Stomach (tissue), 19 donors: ENCODE measurements around the gene PRODH2. TPM values are rescaled to one million over a fixed set of nuclear protein-coding genes. Genes with fewer than 3 reads are reported as not detected.

ENCODE experiments used
- DNase-seq, 2 donors: peaks; one replicate each; pipeline versions ENCODE4 v3.0.0 to v3.0.0-alpha.2; 2013 to 2019
- H3K27ac ChIP-seq, 5 donors: fragments of 200-600 bp in 4 of 5; sonication (generic) in 4 of 5; one replicate each; pipeline ENCODE4 v1.5.1; 2013 to 2019; ENCODE audit warnings: mild to moderate bottlenecking in 1 of 5, moderate library complexity in 1 of 5
- H3K27me3 ChIP-seq, 3 donors: fragments of 200-600 bp; sonication (generic); one replicate each; pipeline ENCODE4 v1.5.1; 2017 to 2019; ENCODE audit warnings: mixed run types in 1 of 3
- H3K36me3 ChIP-seq, 4 donors: fragments of 200-600 bp; sonication (generic); 1 replicate in 3 of 4; 2 replicates in 1 of 4; pipeline ENCODE4 v1.5.1; 2016 to 2019
- H3K4me1 ChIP-seq, 4 donors: fragments of 200-600 bp; sonication (generic); one replicate each; pipeline ENCODE4 v1.5.1; 2016 to 2019
- H3K4me3 ChIP-seq, 4 donors: fragments of 200-600 bp; sonication (generic) in 3 of 4; one replicate each; pipeline ENCODE4 v1.5.1; 2016 to 2019; ENCODE audit warnings: mild to moderate bottlenecking in 1 of 4
- H3K9me3 ChIP-seq, 4 donors: fragments of 200-600 bp; sonication (generic); one replicate each; pipeline ENCODE4 v1.5.1; 2016 to 2019
- CTCF ChIP-seq, 7 experiments: fragments of 450-650 bp in 4 of 7; fragments of 200-600 bp in 3 of 7; sonication (generic) in 3 of 7; IDR thresholded peaks; one replicate each; pipeline ENCODE4 v1.5.1; 2016 to 2019; ENCODE audit warnings: antibody characterized with exemption in 7 of 7, control low read depth in 2 of 7, mild to moderate bottlenecking in 1 of 7
- EP300 ChIP-seq: sonication (generic); formaldehyde crosslinking; IDR thresholded peaks from one replicate; pipeline ENCODE4 v1.6.1; 2017; ENCODE audit warnings: antibody characterized with exemption
- POLR2A ChIP-seq, 4 donors: fragments of 450-650 bp; IDR thresholded peaks; one replicate each; pipeline ENCODE4 v1.6.1; 2016; ENCODE audit warnings: antibody characterized with exemption in 4 of 4, control low read depth in 2 of 4, mild to moderate bottlenecking in 1 of 4, moderate library complexity in 1 of 4
- POLR2AphosphoS5 ChIP-seq, 3 donors: sonication (generic); formaldehyde crosslinking; IDR thresholded peaks; one replicate each; pipeline ENCODE4 v1.6.1; 2016; ENCODE audit warnings: antibody characterized with exemption in 3 of 3
- WGBS, 5 donors: extraction: QIAGEN DNeasy Blood & Tissue Kit in 3 of 5; methylation state at CpG; one replicate each; pipeline versions ENCODE4 v1.1.5 to v1.1.7; 2013 to 2018; 5-methylcytosine and 5-hydroxymethylcytosine counted together
- intact Hi-C: fragments of 100-400 bp; cut with DNase I; formaldehyde crosslinking; loops from one replicate; pipeline ENCODE4 v1.15.1; 2023; ENCODE audit warnings: low total_unique reads
- long read RNA-seq, 10 donors: transcript quantifications; one replicate each; lab custom pipeline, GENCODE V29; 2026
- polyA plus RNA-seq, 3 donors: library from polyadenylated mRNA; stranded (reverse); fragments of 200-250 nt; gene quantifications; one replicate each; pipeline ENCODE4 v1.2.3, GENCODE V29; 2013
- total RNA-seq, 5 donors: library from RNA; depleted of rRNA; stranded (reverse); fragments of >200 nt; gene quantifications; one replicate each; pipeline versions ENCODE4 v1.1.0 to v1.2.3, GENCODE V29; 2014 to 2016
- donor health status: healthy with polysubstance abuse.
- donor health status: Bipolar disorder and iron deficiency.
- donor health status: healthy.

The PRODH2 gene
- total RNA-seq (not detected), polyA plus RNA-seq (under 1 TPM in 1 of 3 donors, not detected in 2; 0.23 TPM)
- long read RNA-seq, donor 1 = 0 reads
- long read RNA-seq, donor 2 = 0 reads
- long read RNA-seq, donor 3 = 0 reads
- long read RNA-seq, donor 4 = 0 reads
- long read RNA-seq, donor 5 = 0 reads
- long read RNA-seq, donor 6 = 0 reads
- long read RNA-seq, donor 7 = 0 reads
- long read RNA-seq, donor 8 = 0 reads
- long read RNA-seq, donor 9 = 0 reads
- long read RNA-seq, donor 10 = 0 reads

- DNase-seq = no peak
- Histone ChIP-seq H3K27me3 (peaks cover 0 to 69% (median 0%) of the 10 kb centered on the region in 3 donors), H3K4me1 (no peaks in the 10 kb centered on the region), H3K27ac (no peak within 1 kb of the TSS), H3K36me3 (no peaks in the 10 kb centered on the region), H3K4me3 (no peak within 1 kb of the TSS), H3K9me3 (no peaks in the 10 kb centered on the region)
- intact Hi-C loops = no loop called here
- 61 to 69% (median 65%) methylated on average over 20 to 26 of the region's 26 CpGs for WGBS, 5 donors
- TF ChIP-seq EP300 (no peak), CTCF (IDR thresholded peaks at IDR 0.05) (no peak), POLR2A (IDR thresholded peaks at IDR 0.05) (no peak), POLR2AphosphoS5 (IDR thresholded peaks at IDR 0.05) (no peak)
These were observed at the start of gene PRODH2 for GRCh38 chr19:35812220-35813042. Gene PRODH2 (minus strand): TSS chr19:35812845. CDS start chr19:35812805, 40 bp downstream.

GRCh38 chr19:35861640-35862160, 49.1 kb upstream of the PRODH2 start:
- WGBS, 5 donors = 49 to 60% (median 59%) methylated on average over 19 of the region's 19 CpGs
- Histone ChIP-seq H3K9me3 (no peaks in the 10 kb centered on the region), H3K36me3 (no peaks in the 10 kb centered on the region), H3K4me3 (no peak overlapping the region), H3K27me3 (peaks cover 6 to 88% (median 38%) of the 10 kb centered on the region in 3 donors), H3K27ac (no peak overlapping the region), H3K4me1 (peaks cover 6 to 21% (median 18%) of the 10 kb centered on the region in 4 donors)
- intact Hi-C loops = no loop called here
- no peak for DNase-seq
- TF ChIP-seq EP300 (no peak), POLR2AphosphoS5 (IDR thresholded peaks at IDR 0.05) (no peak), POLR2A (IDR thresholded peaks at IDR 0.05) (no peak), CTCF (IDR thresholded peaks at IDR 0.05) (no peak)

- no peaks in the 10 kb centered on the region for H3K9me3 ChIP-seq
- DNase-seq = peak; percentile 48 to 80
- peaks cover 7 to 88% (median 44%) of the 10 kb centered on the region in 3 donors for H3K27me3 ChIP-seq
- no peak overlapping the region for H3K27ac ChIP-seq
- WGBS, 5 donors = 11 to 24% (median 14%) methylated on average over 37 to 55 of the region's 55 CpGs
- TF ChIP-seq POLR2A (IDR thresholded peaks at IDR 0.05) = no peak
- TF ChIP-seq EP300 = no peak
- TF ChIP-seq CTCF (IDR thresholded peaks at IDR 0.05) = no peak
- no peak for TF ChIP-seq POLR2AphosphoS5 (IDR thresholded peaks at IDR 0.05)
- intact Hi-C loops = no loop called here
- H3K4me1 ChIP-seq = peaks cover 13 to 27% (median 24%) of the 10 kb centered on the region in 4 donors
- H3K4me3 ChIP-seq = peak overlapping the region in 2 of 4 donors; percentile 13
- no peaks in the 10 kb centered on the region for H3K36me3 ChIP-seq
These were observed 48.4 kb upstream of the PRODH2 start for GRCh38 chr19:35860818-35861639.

- H3K27ac ChIP-seq = no peak overlapping the region
- intact Hi-C loops = no loop called here
- H3K4me3 ChIP-seq = peak overlapping the region in 2 of 4 donors; percentile 13
- 14 to 21% (median 18%) methylated on average over 21 to 24 of the region's 24 CpGs for WGBS, 5 donors
- no peaks in the 10 kb centered on the region for H3K9me3 ChIP-seq
- TF ChIP-seq POLR2AphosphoS5 (IDR thresholded peaks at IDR 0.05) (no peak), POLR2A (IDR thresholded peaks at IDR 0.05) (no peak), CTCF (IDR thresholded peaks at IDR 0.05) (no peak), EP300 (no peak)
- H3K36me3 ChIP-seq = no peaks in the 10 kb centered on the region
- no peak for DNase-seq
- H3K4me1 ChIP-seq = peaks cover 15 to 31% (median 28%) of the 10 kb centered on the region in 4 donors
- peaks cover 11 to 91% (median 50%) of the 10 kb centered on the region in 3 donors for H3K27me3 ChIP-seq
These were observed 47.8 kb upstream of the PRODH2 start for GRCh38 chr19:35860436-35860817.
